Liver (tissue), 9 donors: ENCODE results near the gene SNAPC4. TPM values are rescaled to one million over a fixed set of nuclear protein-coding genes. Genes with fewer than 3 reads are reported as not detected.
A peak's percentile ranks its signal among the peaks of the same experiment; 100 is the strongest.

Experiments used
- DNase-seq: peaks from one replicate; pipeline ENCODE4 v3.0.0-alpha.2; 2017; ENCODE audit warnings: low spot score
- H3K27ac ChIP-seq, 2 donors: one replicate each; pipeline ENCODE4 v1.7.0; 2013; ENCODE audit warnings: inconsistent platforms in 2 of 2, low read length in 2 of 2, control low read depth in 1 of 2, low read depth in 1 of 2, mild to moderate bottlenecking in 1 of 2
- H3K27me3 ChIP-seq, 4 donors: one replicate each; pipeline versions ENCODE4 v1.6.1 to v1.7.0; 2013; ENCODE audit warnings: low read length in 3 of 4, inconsistent platforms in 1 of 4, mild to moderate bottlenecking in 1 of 4, moderate library complexity in 1 of 4; ENCODE audit not compliant: control insufficient read depth in 4 of 4, insufficient read depth in 4 of 4
- H3K36me3 ChIP-seq, 4 donors: one replicate each; pipeline versions ENCODE4 v1.6.1 to v1.7.0; 2013; ENCODE audit warnings: low read length in 3 of 4, mild to moderate bottlenecking in 3 of 4, low read depth in 1 of 4, moderate library complexity in 1 of 4; ENCODE audit not compliant: control insufficient read depth in 4 of 4, insufficient read depth in 3 of 4
- H3K4me1 ChIP-seq, 4 donors: one replicate each; pipeline versions ENCODE4 v1.6.1 to v1.7.0; 2013; ENCODE audit warnings: low read length in 3 of 4, mild to moderate bottlenecking in 3 of 4, moderate library complexity in 1 of 4; ENCODE audit not compliant: control insufficient read depth in 4 of 4, insufficient read depth in 4 of 4
- H3K4me3 ChIP-seq, 3 donors: one replicate each; pipeline versions ENCODE4 v1.6.1 to v1.7.0; 2013; ENCODE audit warnings: low read length in 3 of 3, control low read depth in 1 of 3, low read depth in 1 of 3, mild to moderate bottlenecking in 1 of 3
- H3K9ac ChIP-seq, 2 donors: one replicate each; pipeline ENCODE4 v1.7.0; 2013; ENCODE audit warnings: low read length in 2 of 2, mild to moderate bottlenecking in 2 of 2, moderate library complexity in 2 of 2, control low read depth in 1 of 2, low read depth in 1 of 2
- H3K9me3 ChIP-seq, 4 donors: one replicate each; pipeline versions ENCODE4 v1.6.1 to v1.7.0; 2013; ENCODE audit warnings: low read length in 3 of 4; ENCODE audit not compliant: control insufficient read depth in 4 of 4
- ATF3 ChIP-seq: IDR thresholded peaks from 2 replicates; pipeline ENCODE4 v1.6.1; 2016; ENCODE audit warnings: antibody characterized with exemption
- FOXA2 ChIP-seq: IDR thresholded peaks from 2 replicates; pipeline ENCODE4 v1.6.1; 2016; ENCODE audit warnings: antibody characterized with exemption
- GABPA ChIP-seq, 2 donors: IDR thresholded peaks in 1 of 2; conservative IDR thresholded peaks in 1 of 2; 2 replicates each; pipeline ENCODE4 v1.6.1; 2016; ENCODE audit warnings: antibody characterized with exemption in 2 of 2, mild to moderate bottlenecking in 1 of 2, moderate library complexity in 1 of 2
- HNF4A ChIP-seq, 2 donors: conservative IDR thresholded peaks; 2 replicates each; pipeline ENCODE4 v1.6.1; 2016; ENCODE audit warnings: antibody characterized with exemption in 2 of 2, mild to moderate bottlenecking in 2 of 2
- HNF4G ChIP-seq: IDR thresholded peaks from 2 replicates; pipeline ENCODE4 v1.6.1; 2016; ENCODE audit warnings: antibody characterized with exemption
- JUND ChIP-seq, 2 donors: IDR thresholded peaks; 2 replicates each; pipeline ENCODE4 v1.6.1; 2016; ENCODE audit warnings: antibody characterized with exemption in 2 of 2
- RAD21 ChIP-seq, 2 donors: IDR thresholded peaks; 2 replicates each; pipeline ENCODE4 v1.6.1; 2016; ENCODE audit warnings: antibody characterized with exemption in 2 of 2, mild to moderate bottlenecking in 2 of 2
- REST ChIP-seq: IDR thresholded peaks from 2 replicates; pipeline ENCODE4 v1.6.1; 2016; ENCODE audit warnings: antibody characterized with exemption, mild to moderate bottlenecking
- SP1 ChIP-seq: IDR thresholded peaks from 2 replicates; pipeline ENCODE4 v1.6.1; 2018; ENCODE audit warnings: antibody characterized with exemption, mild to moderate bottlenecking
- TAF1 ChIP-seq: conservative IDR thresholded peaks from 2 replicates; pipeline ENCODE4 v1.6.1; 2016; ENCODE audit warnings: antibody characterized with exemption, mild to moderate bottlenecking
- WGBS: extraction: QIAGEN DNeasy Blood & Tissue Kit; methylation state at CpG from one replicate; pipeline ENCODE4 v1.1.7; 2013; 5-methylcytosine and 5-hydroxymethylcytosine counted together
- polyA plus RNA-seq, 2 donors: library from polyadenylated mRNA; stranded (reverse) in 1 of 2; unstranded in 1 of 2; fragments of 200-250 nt in 1 of 2; fragments of >200 nt in 1 of 2; fragmentation: Nextera tagmentation in 1 of 2; extraction: Ambion mirVana in 1 of 2; gene quantifications; one replicate each; pipeline versions ENCODE4 v1.2.1 to v1.2.3, GENCODE V29; 2013 to 2015
- total RNA-seq, 2 donors: library from RNA; depleted of rRNA; stranded (reverse); fragments of >200 nt; gene quantifications; one replicate each; pipeline ENCODE4 v1.2.3, GENCODE V29; 2014
- donor health status: healthy.
- donor health status: healthy.
- donor health status: healthy.
- donor health status: healthy.
- donor health status: healthy.

SNAPC4 gene
- total and polyA plus RNA-seq, 4 donors = 0.75 to 4.2 (median 3.1) TPM

- Histone ChIP-seq H3K27ac (no peak overlapping the region), H3K4me1 (peaks cover 0 to 15% (median 4%) of the 10 kb centered on the region in 4 donors), H3K27me3 (no peaks in the 10 kb centered on the region), H3K9ac (no peak overlapping the region), H3K9me3 (no peaks in the 10 kb centered on the region), H3K36me3 (peaks cover 6 to 54% (median 17%) of the 10 kb centered on the region in 4 donors), H3K4me3 (no peak overlapping the region)
- TF ChIP-seq REST = no peak
- DNase-seq = no peak
- 95% methylated on average over 11 of the region's 11 CpGs for WGBS
Measured at GRCh38 chr9:136379891-136380290, 20.1 kb downstream of the SNAPC4 start.

GRCh38 chr9:136379401-136379800 is 20.6 kb downstream of the SNAPC4 start:
- H3K27ac ChIP-seq = no peak overlapping the region
- no peaks in the 10 kb centered on the region for H3K9me3 ChIP-seq
- peaks cover 6 to 51% (median 17%) of the 10 kb centered on the region in 4 donors for H3K36me3 ChIP-seq
- no peak overlapping the region for H3K9ac ChIP-seq
- H3K4me3 ChIP-seq = no peak overlapping the region
- 97% methylated on average over 11 of the region's 11 CpGs for WGBS
- TF ChIP-seq RAD21 (IDR thresholded peaks at IDR 0.05) (no peak), FOXA2 (no peak), TAF1 (no peak), JUND (IDR thresholded peaks at IDR 0.05) (no peak)
- DNase-seq = no peak
- H3K4me1 ChIP-seq = peaks cover 0 to 15% (median 4%) of the 10 kb centered on the region in 4 donors
- H3K27me3 ChIP-seq = no peaks in the 10 kb centered on the region

- Histone ChIP-seq H3K36me3 (peaks cover 3 to 46% (median 15%) of the 10 kb centered on the region in 4 donors), H3K27me3 (no peaks in the 10 kb centered on the region), H3K9me3 (no peaks in the 10 kb centered on the region), H3K9ac (no peak overlapping the region), H3K4me3 (no peak overlapping the region), H3K4me1 (peaks cover 0 to 15% (median 4%) of the 10 kb centered on the region in 4 donors), H3K27ac (no peak overlapping the region)
- DNase-seq = no peak
- WGBS = 93% methylated on average over 18 of the region's 18 CpGs
- TF ChIP-seq HNF4A (conservative IDR thresholded peaks at IDR 0.05) (no peak), ATF3 (no peak), GABPA (IDR thresholded peaks at IDR 0.05 in 1 of 2, conservative IDR thresholded peaks at IDR 0.05 in 1 of 2) (no peak), FOXA2 (no peak)
Measured at GRCh38 chr9:136379003-136379287, 21.0 kb downstream of the SNAPC4 start.

GRCh38 chr9:136378170-136379002 is 21.6 kb downstream of the SNAPC4 start:
- Histone ChIP-seq H3K27ac (no peak overlapping the region), H3K9me3 (no peaks in the 10 kb centered on the region), H3K4me3 (no peak overlapping the region), H3K4me1 (peaks cover 0 to 16% (median 4%) of the 10 kb centered on the region in 4 donors), H3K9ac (no peak overlapping the region), H3K27me3 (no peaks in the 10 kb centered on the region), H3K36me3 (peaks cover 2 to 40% (median 14%) of the 10 kb centered on the region in 4 donors)
- 66% methylated on average over 28 of the region's 28 CpGs for WGBS
- no peak for TF ChIP-seq HNF4G
- TF ChIP-seq RAD21 (IDR thresholded peaks at IDR 0.05) = no peak
- peak; percentile 40 for TF ChIP-seq SP1
- peak; percentile 49 to 53 for TF ChIP-seq HNF4A (conservative IDR thresholded peaks at IDR 0.05)
- peak; percentile 52 for DNase-seq
